A549 (cell line): Measurements from ENCODE around the gene CD207.

Source experiments
- CHD2 ChIP-seq: fragments of 150-350 bp; IDR thresholded peaks from 2 replicates; pipeline ENCODE4 v1.6.1; 2014; ENCODE audit warnings: low read length; ENCODE audit not compliant: partially characterized antibody
- MYC ChIP-seq: IDR thresholded peaks from 2 replicates; pipeline ENCODE4 v1.6.1; 2012; ENCODE audit warnings: mild to moderate bottlenecking, inconsistent platforms, low read length, improper control_type of control experiment, borderline replicate concordance
- POLR2A ChIP-seq: IDR thresholded peaks from 2 replicates; pipeline ENCODE4 v1.6.1; 2012; ENCODE audit warnings: mild to moderate bottlenecking, low read length
- RNF2 ChIP-seq: fragments of 200-600 bp; sonication (generic); IDR thresholded peaks from 2 replicates; pipeline ENCODE4 v1.6.1; 2016; ENCODE audit warnings: low read depth, mild to moderate bottlenecking, antibody characterized with exemption, moderate library complexity, borderline replicate concordance

DNA sequence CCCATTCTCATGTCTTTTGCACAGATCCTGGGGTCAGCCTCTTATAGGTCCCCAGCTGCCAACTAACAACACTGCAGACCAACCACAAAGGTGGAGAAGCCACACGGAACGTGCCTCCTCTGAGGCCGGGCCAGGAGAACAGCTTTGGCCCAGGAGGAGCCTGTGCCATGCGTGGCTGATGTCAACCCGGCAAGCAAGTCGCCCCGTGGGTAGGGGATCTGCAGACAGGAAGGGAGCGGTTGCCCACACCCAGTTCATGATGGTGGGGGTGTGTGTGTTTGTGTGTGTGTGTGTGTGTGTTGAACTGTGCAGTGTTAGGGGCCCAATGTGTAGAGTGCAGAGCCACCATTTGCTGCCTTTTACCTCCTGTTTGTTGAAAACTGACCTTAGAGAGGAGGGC is 12.8 kb downstream of the CD207 start:
- TF ChIP-seq MYC = no peak
- no peak for TF ChIP-seq RNF2
- no peak for TF ChIP-seq CHD2
- no peak for TF ChIP-seq POLR2A
